GM21423 (cell line): ENCODE results near the gene FBN1.

Source experiments
- ATAC-seq: cut with Tn5 transposase; IDR thresholded peaks from one replicate; pipeline ENCODE4 v1.9.1; 2021; ENCODE audit warnings: mild to moderate bottlenecking, moderate library complexity; ENCODE audit not compliant: unreplicated experiment

Gene FBN1

DNA sequence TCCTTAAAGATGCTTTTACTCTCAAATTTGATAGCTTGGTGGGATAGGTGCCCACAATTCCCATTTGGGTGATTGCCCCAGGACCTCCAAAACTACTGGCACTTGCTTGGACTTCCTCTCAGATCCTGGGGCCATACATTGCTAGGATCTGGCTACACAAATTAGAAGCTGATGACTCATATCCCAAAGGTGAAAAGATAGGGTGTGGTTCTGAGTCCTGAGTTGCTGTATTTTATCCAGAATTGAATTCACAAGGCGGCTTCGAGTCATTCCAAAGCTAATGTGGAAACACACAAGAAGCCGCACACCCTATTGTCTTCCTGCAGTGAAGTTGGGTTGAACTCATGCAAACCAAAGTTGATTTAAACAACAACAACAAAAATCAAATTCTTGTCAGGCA is 260.9 kb downstream of the FBN1 start:
- no peak for ATAC-seq

DNA sequence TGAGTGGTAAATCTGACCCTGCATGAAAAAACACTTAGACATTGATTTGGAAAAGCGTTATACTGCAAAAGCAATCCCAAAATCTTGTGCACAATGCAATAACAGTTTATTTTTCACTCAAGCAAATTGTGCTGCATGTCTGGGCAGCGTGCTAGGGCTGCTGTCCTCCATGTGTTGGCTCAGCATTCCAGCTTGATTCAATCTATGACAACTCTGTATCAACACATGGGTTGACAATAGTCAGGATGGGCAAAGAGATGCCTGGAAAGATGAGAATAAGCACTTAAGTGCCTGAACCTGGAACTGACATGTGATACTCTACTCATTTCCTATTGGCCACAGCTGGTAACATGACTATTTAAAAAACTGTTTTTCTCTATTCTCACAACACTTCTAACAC is 262.5 kb downstream of the FBN1 start:
- ATAC-seq = no peak

DNA sequence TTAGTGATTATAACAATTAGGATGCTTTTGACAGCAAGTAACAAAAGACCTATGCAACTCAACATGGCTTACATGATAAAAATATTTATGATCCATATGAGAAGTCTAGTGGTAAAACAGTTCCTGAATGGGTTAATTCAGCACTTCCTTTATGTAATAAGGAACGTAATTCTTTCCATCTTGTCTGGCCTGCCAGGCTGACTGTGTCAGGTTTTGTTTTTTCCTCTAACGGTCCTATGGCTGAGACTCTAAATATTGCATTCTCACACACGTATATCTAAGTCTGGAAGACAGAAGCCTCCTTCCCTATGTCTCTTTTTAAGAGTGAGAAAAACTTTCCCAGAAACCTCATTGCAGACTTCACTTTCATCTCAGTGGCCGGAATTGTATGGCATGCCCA is 263.6 kb downstream of the FBN1 start:
- ATAC-seq = no peak

DNA sequence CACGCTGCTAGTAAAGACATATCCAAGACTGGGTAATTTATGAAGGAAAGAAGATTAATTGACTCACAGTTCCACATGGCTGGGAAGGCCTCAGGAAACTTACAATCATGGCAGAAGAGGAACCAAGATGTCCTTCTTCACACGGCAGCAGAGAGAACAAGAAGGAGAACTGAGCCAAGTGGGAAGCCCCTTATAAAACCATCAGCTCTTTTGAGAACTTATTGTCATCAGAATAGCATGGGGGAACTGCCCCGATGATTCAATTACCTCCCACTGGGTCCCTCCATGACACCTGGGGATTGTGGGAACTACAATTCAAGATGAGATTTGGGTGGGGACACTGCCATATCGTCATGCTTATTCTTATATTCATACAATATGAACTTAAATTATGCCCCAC is 265.3 kb downstream of the FBN1 start:
- ATAC-seq = no peak

DNA sequence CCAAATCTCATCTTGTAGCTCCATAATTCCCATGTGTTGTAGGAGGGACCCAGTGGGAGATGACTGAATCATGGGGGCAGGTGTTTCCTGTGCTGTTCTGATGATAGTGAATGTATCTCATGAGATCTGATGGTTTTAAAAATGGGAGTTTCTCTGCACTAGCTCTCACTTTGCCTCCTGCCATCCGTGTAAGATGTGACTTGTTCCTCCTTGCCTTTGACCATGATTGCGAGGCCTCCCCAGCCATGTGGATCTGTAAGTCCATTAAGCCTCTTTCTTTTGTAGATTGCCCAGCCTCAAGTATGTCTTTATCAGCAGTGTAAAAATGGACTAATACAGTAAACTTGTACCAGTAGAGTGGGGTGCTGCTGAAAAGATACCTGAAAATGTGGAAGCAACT is 269.7 kb downstream of the FBN1 start:
- no peak for ATAC-seq

DNA sequence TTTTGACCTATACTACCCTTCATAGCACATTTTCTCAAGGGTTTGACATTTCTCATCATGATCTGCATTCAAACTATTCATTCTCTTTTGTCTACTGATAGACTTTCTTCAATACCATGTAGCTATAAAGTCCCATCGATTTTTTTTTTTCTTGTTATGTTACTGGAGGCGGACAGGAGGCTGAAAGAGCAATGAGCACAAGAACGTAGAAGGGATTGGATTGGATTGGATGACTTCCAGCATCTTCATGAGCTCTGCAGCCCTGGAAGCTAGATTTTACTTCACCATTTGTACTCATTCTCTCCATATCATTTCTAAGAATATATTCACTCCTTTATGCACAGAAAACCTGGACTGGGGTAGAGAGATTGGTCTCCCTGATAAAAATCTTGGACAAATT is 271.0 kb downstream of the FBN1 start:
- ATAC-seq = no peak

DNA sequence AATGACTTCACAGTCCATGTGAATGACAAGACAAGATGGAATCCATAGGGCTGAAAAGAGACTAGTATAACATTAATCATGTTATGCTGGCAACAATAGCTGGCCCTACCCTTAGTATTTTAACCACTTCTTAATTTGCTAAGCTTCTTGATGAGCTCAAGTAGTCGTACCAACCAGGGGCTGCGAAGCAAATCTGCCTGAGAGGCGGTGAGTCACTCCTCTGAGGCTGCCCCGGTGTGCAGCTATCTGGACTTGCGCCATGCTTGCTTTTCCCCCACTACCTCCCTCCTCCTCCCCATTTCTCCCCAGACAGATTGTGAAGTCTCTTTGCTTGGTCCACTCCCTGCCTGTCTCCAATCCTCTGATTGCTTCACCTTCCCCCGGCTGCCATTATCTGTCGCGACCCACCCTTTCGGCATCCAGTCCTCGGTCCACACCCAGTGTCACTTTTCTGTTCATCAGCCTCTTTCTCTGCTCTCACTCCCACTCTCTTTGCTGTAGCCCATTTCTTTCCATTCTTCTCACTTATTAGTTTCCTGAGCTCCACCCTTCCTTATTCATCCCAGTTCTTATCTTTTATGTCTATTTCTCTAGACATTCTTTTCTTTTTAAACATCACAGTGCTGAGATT is 271.6 kb downstream of the FBN1 start:
- no peak for ATAC-seq

DNA sequence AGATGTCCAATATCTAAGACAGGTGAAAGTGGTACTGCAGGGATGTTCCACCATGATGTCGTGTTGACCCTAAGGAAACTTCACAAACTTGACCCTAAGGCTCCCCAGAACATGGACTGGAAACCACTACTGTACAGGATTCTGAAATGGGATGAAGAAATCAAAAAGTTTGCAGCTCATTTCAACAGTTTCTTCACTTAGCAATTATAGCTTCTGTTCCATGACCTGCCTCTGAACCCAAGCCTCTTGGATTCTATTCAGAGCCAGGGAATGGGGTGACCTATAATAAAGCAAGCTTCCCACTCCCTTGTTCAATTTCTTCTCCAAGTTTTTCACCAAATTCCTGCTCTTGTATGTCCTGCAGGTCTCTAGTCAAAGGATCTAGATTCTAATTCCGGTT is 273.5 kb downstream of the FBN1 start:
- ATAC-seq = no peak

DNA sequence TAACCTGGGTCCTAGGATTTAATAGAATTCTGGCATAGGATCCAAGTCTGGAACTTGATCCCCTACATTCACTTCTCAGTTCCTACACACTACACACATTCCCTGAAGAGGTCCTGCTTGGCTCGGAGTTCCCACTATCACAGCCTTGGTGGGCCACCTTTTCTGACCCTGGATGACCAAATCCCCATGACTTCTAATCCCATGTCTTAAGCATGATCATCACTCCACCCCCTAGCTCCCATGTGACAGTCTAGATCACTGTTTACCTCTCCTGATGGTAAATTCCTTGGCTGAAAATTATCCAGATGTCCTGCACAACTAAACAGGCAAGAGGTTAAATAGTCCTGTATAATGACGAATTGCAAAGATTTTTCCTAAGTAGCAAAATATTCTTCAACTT is 274.0 kb downstream of the FBN1 start:
- no peak for ATAC-seq

DNA sequence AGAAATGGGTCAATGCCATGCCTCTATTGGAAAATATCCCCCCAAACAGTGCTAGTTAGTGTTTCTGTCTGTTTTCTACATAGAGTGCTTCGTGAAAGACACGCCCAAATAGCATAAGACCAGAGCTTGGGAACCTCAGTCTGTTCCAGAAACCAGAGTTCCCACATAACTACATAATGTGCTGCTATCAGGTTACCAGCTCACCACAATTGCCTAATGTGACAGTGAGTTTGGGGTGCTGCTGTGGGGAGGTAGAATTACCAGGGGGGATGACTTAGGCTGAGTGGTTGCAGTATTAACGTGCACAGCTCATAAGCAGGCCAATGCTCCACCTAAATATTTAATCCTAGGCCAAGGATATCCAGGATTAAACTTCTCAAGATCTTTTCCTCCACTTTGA is 275.0 kb downstream of the FBN1 start:
- no peak for ATAC-seq

DNA sequence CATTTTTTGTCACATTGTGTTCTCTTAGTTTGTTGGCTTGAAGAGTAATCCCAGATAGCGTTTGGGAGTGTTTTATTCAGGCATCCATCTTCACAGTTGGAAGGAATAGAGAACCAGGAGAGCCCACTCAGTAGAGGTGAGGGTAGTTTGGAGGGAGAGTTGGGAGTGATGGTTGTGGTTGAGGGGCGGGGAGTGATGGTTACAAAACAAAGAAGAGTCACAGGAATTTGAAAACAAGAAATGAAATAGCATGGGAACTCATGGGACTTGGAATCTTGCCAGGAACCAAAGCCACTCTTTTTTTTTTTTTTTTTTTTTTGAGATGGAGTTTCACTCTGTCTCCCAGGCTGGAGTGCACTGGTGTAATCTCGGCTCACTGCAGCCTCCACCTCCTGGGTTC is 278.0 kb downstream of the FBN1 start:
- ATAC-seq = no peak

DNA sequence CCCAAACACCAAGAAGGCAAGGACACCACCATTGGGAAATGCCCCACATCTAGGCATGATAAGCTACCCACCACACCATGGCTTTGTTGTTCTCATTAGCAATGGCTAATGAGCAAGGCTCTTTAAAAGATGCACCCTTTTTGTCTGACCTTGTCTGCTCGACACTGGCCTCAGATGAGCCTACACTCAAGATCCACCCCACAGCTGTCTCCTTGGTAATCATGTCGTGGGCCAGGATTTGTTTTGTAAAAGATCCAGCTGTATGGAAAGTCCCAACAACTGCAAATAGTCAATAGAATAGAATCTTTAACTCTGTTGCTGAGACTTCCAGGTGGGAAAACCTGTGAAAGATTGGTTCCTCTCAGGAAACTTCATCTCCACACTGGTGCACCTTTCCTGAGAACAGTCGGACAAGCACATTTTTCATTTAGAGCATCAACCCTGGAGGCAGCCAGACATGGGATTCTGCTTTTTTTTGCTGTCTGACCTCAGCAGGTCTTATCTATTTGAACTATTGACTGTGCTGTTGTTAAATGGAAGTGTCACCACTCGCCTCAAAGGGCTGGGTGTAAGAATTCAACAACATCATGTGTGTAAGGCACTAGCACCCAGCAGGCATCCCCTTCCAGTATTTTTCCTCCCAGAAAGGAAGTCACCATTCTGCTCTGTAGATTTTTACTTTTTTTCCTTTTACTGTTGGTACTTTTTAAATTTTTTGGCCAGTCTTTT is 278.8 kb downstream of the FBN1 start:
- no peak for ATAC-seq

DNA sequence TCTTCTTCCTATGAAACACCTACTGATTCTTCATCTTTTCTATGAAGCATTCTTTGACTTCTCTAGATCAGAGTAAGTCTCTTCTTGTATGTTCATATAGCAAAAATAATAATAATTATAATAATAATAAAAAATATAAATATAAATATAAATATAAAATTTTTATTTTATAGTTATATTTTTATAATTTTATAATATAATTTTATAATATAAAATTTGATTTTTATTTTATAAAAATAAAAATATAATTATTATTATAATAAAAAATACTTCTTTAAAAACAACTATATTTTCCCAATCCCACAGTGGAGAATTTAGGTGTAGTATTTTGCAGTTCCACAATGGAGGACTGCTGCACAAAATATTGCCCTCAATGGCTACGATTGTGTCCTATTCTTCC is 279.9 kb downstream of the FBN1 start:
- no peak for ATAC-seq

DNA sequence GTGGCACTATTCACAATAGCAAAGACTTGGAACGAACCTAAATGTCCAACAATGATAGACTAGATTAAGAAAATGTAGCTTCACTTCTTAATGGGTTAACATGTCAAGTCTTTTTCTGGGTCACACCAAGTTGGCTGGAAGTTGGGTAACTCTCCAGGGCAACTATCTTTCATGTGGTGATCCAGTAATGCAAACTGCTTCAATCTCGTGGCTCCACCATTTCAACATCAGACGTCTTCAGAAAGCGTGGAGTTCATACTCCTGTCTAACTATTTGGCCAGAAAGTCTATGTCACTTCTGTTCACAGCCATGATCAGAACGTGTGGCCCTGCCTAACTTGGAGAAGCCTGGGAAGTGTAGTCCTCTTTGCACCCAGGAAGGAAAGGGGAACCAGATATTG is 282.0 kb downstream of the FBN1 start:
- ATAC-seq = no peak

DNA sequence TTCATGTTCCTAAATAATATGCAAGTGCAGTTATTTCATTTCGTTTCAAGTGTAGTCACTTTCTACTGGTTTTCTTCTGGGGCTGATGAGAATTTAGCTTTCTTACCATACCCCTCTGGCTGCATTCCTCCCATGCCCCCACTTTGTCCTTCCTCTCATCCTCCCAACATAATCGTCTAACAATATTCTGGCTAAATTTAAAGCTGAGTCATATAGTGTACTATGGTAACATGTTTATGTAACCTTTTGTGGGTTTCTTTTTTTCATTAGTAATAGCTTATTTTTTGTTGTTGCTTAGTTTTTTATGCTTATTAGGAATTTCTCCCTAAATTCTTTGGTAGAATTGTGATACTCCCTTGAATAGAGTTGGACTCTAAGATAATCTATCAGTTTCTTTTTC is 283.8 kb downstream of the FBN1 start:
- ATAC-seq = no peak

DNA sequence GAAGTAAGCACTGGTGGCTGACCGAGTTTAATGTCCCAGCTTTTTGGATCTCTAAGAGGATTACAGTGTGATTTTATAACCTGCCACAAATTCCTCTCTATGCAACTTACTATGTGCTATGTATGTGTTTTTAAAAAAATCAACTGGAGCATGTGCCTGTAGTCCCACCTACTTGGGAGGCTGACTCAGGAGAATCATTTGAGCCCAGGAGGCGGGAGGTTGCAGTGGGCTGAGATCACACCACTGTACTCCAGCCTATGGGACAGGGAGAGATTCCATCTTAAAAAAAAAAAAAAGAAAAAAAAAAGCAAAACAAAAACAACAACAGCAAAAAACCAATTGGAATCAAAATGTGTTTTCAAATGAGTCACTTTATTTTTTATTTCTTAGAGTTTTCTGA is 284.7 kb downstream of the FBN1 start:
- ATAC-seq = no peak
